Raji (cell line): ENCODE results near the gene PREX1.

Experiments
- POLR2A ChIP-seq: IDR thresholded peaks from 2 replicates; pipeline ENCODE4 v1.6.1; 2011; ENCODE audit warnings: low read depth, low read length, control low read depth; ENCODE audit not compliant: insufficient read depth

Gene PREX1

GRCh38 chr20:48808382-48809034 lies 19.3 kb downstream of the PREX1 start:
- TF ChIP-seq POLR2A = no peak

- no peak for TF ChIP-seq POLR2A
Observed at GRCh38 chr20:48807586-48808381, 20.0 kb downstream of the PREX1 start.

- no peak for TF ChIP-seq POLR2A
Observed at GRCh38 chr20:48807051-48807450, 20.7 kb downstream of the PREX1 start.

- TF ChIP-seq POLR2A = no peak
Observed at GRCh38 chr20:48805716-48806115, 22.1 kb downstream of the PREX1 start.

GRCh38 chr20:48805286-48805685 lies 22.5 kb downstream of the PREX1 start:
- TF ChIP-seq POLR2A = no peak

GRCh38 chr20:48804300-48804980 lies 23.4 kb downstream of the PREX1 start:
- no peak for TF ChIP-seq POLR2A

GRCh38 chr20:48803176-48804053 lies 24.4 kb downstream of the PREX1 start:
- TF ChIP-seq POLR2A = no peak

- TF ChIP-seq POLR2A = no peak
Observed at GRCh38 chr20:48802647-48803046, 25.2 kb downstream of the PREX1 start.

- TF ChIP-seq POLR2A = no peak
Observed at GRCh38 chr20:48802216-48802615, 25.6 kb downstream of the PREX1 start.

GRCh38 chr20:48801197-48801596 lies 26.6 kb downstream of the PREX1 start:
- no peak for TF ChIP-seq POLR2A

GRCh38 chr20:48800177-48800576 lies 27.6 kb downstream of the PREX1 start:
- TF ChIP-seq POLR2A = no peak

GRCh38 chr20:48799328-48800105 lies 28.3 kb downstream of the PREX1 start:
- no peak for TF ChIP-seq POLR2A

GRCh38 chr20:48797850-48798747 lies 29.7 kb downstream of the PREX1 start:
- TF ChIP-seq POLR2A = no peak
